ENCODE results near the gene OSBPL1A. TPM values are rescaled to one million over a fixed set of nuclear protein-coding genes. Genes with fewer than 3 reads are reported as not detected.
"Not testable (repeated sequence)": the region's sequence is repeated elsewhere in the genome, so short reads cannot be mapped to it uniquely, and the experiment has no call there.

The OSBPL1A gene
- total and polyA plus RNA-seq, 2 experiments from 2014 or later: 24.6 to 31.3 TPM

DNA sequence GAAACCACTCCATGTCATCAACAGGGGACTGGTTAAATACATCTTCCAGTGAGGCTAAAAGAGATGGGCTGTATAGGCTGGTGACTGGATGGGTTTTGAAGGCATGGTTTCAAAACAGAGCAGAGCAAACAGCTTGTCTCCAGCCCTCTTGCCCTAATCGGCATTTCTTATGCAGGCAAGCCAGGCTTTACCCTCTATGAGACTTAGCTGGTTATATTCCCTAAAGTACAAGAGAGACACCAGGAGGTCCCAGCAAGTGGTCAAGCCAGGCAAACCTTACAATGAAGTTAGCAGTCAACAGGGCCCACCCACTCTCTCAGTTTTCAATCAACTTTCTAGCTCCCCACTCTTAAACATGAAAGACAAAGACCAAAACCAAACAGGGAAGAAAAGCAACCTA is 19.0 kb downstream of the OSBPL1A start:
- no peak overlapping the region for H3K4me2 ChIP-seq
- H3K27me3 ChIP-seq: no peaks in the 10 kb centered on the region
- no peaks in the 10 kb centered on the region for H3K79me2 ChIP-seq
- H3K36me3 ChIP-seq (replicated peaks; ENCODE audit: insufficient read depth, low read depth): no peaks in the 10 kb centered on the region
- no peaks in the 10 kb centered on the region for H3K4me1 ChIP-seq (ENCODE audit: insufficient read depth)
- H4K20me1 ChIP-seq (ENCODE audit: insufficient read depth, poor library complexity, severe bottlenecking): no peaks in the 10 kb centered on the region
- no peak for DNase-seq (ENCODE audit: low spot score)
- no peak for TF ChIP-seq EZH2 (IDR thresholded peaks at IDR 0.05; ENCODE audit: borderline replicate concordance)
- no peak for TF ChIP-seq EZH2phosphoT487 (IDR thresholded peaks at IDR 0.05; ENCODE audit: low read depth, severe bottlenecking, unreplicated experiment)
- TF ChIP-seq, protein P1, sequence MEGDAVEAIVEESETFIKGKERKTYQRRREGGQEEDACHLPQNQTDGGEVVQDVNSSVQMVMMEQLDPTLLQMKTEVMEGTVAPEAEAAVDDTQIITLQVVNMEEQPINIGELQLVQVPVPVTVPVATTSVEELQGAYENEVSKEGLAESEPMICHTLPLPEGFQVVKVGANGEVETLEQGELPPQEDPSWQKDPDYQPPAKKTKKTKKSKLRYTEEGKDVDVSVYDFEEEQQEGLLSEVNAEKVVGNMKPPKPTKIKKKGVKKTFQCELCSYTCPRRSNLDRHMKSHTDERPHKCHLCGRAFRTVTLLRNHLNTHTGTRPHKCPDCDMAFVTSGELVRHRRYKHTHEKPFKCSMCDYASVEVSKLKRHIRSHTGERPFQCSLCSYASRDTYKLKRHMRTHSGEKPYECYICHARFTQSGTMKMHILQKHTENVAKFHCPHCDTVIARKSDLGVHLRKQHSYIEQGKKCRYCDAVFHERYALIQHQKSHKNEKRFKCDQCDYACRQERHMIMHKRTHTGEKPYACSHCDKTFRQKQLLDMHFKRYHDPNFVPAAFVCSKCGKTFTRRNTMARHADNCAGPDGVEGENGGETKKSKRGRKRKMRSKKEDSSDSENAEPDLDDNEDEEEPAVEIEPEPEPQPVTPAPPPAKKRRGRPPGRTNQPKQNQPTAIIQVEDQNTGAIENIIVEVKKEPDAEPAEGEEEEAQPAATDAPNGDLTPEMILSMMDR (IDR thresholded peaks at IDR 0.05; ENCODE audit: poor library complexity): no peak
- 65% methylated on average over 1 of the region's 1 CpG for WGBS (ENCODE audit: low lambda C conversion rate, missing lambda C conversion rate)
- H2AFZ ChIP-seq: no peak overlapping the region
- H3K4me3 ChIP-seq: no peak overlapping the region
- H3K9me3 ChIP-seq (ENCODE audit: low read depth): no peaks in the 10 kb centered on the region
- H3K27ac ChIP-seq: no peak overlapping the region
- no peaks in the 10 kb centered on the region for H3K9me2 ChIP-seq (replicated peaks; ENCODE audit: insufficient read depth)

DNA sequence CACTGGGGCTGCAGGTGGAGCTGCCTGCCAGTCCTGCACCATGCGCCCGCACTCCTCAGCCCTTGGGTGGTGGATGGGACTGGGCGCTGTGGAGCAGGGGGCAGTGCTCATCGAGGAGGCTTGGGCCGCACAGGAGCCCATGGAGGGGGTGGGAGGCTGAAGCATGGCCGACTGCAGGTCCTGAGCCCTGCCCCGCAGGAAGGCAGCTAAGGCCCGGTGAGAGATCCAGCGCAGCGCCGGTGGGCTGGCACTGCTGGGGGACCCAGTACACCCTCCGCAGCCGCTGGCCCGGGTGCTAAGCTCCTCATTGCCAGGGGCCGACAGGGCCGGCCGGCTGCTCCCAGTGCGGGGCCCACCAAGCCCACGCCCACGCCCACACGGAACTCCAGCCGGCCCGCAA is 21.1 kb downstream of the OSBPL1A start:
- not testable (repeated sequence) for DNase-seq (ENCODE audit: low spot score); H3K4me1 ChIP-seq (ENCODE audit: insufficient read depth); H2AFZ ChIP-seq; H3K9me2 ChIP-seq (replicated peaks; ENCODE audit: insufficient read depth); H3K4me2 ChIP-seq; H3K27ac ChIP-seq; H3K79me2 ChIP-seq; H3K9me3 ChIP-seq (ENCODE audit: low read depth); H4K20me1 ChIP-seq (ENCODE audit: insufficient read depth, poor library complexity, severe bottlenecking); H3K4me3 ChIP-seq; H3K36me3 ChIP-seq (replicated peaks; ENCODE audit: insufficient read depth, low read depth); H3K27me3 ChIP-seq
- WGBS (ENCODE audit: low lambda C conversion rate, missing lambda C conversion rate): 98% methylated on average over 19 of the region's 23 CpGs

DNA sequence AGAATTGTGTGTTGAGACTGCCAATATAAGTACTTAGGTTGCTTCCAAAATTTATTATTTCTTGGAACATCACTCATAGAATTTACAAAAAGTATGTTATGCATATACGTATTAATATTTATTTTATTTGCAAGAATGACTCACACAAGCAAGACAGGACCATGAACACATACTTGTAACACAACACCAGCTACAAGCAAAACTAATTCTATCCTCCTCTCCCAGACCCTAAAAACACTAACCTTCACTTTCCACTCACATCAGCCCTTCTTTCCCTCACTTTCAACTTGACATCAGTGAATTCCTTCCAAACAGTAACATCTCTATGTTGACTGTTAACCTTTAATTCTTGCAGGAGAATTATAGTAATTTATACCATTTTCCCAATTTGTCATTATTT is 24.3 kb downstream of the OSBPL1A start:
- Histone ChIP-seq H3K27me3 (no peaks in the 10 kb centered on the region), H3K36me3 (replicated peaks; ENCODE audit: insufficient read depth, low read depth) (no peaks in the 10 kb centered on the region), H3K27ac (no peak overlapping the region), H3K4me3 (no peak overlapping the region), H4K20me1 (ENCODE audit: insufficient read depth, poor library complexity, severe bottlenecking) (no peaks in the 10 kb centered on the region), H3K9me3 (ENCODE audit: low read depth) (no peaks in the 10 kb centered on the region), H2AFZ (no peak overlapping the region), H3K4me2 (no peak overlapping the region), H3K79me2 (no peaks in the 10 kb centered on the region), H3K4me1 (ENCODE audit: insufficient read depth) (no peaks in the 10 kb centered on the region), H3K9me2 (replicated peaks; ENCODE audit: insufficient read depth) (no peaks in the 10 kb centered on the region)
- TF ChIP-seq, protein P1 (IDR thresholded peaks at IDR 0.05; ENCODE audit: poor library complexity): no peak
- TF ChIP-seq EZH2 (IDR thresholded peaks at IDR 0.05; ENCODE audit: borderline replicate concordance) (no peak), EZH2phosphoT487 (IDR thresholded peaks at IDR 0.05; ENCODE audit: low read depth, severe bottlenecking, unreplicated experiment) (no peak)
- DNase-seq (ENCODE audit: low spot score): no peak
- 89% methylated on average over 1 of the region's 1 CpG for WGBS (ENCODE audit: low lambda C conversion rate, missing lambda C conversion rate)

DNA sequence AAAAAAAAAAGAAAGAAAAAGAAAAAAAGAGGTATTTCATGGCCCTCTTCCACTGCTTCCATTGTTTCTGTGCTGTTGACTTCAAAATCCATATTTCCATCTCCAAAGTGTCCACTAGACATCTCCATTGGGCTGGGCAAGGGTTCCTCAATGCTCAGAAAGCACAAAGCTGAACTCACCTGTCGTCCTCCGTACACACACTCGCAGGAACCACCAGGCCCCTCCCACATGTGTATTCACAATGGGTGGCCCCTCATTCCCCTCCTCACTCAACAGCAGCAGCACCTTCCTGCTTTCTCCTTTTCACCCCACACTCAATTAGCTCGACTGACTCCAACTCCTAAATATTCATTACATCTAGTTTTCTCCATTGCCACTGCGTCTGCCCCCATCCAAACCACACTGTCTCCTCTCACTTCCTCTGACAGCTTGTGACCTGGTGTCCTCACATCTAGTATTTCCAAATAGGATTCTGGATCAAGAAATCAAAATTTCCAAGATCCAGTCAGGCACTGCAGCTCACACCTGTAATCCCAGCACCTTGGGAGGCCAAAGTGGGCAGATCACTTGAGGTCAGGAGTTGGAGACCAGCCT is 25.2 kb downstream of the OSBPL1A start:
- Histone ChIP-seq H3K9me3 (ENCODE audit: low read depth) (no peaks in the 10 kb centered on the region), H3K36me3 (replicated peaks; ENCODE audit: insufficient read depth, low read depth) (no peaks in the 10 kb centered on the region), H3K27me3 (no peaks in the 10 kb centered on the region), H2AFZ (no peak overlapping the region), H3K79me2 (no peaks in the 10 kb centered on the region), H4K20me1 (ENCODE audit: insufficient read depth, poor library complexity, severe bottlenecking) (no peaks in the 10 kb centered on the region), H3K4me1 (ENCODE audit: insufficient read depth) (no peaks in the 10 kb centered on the region), H3K27ac (no peak overlapping the region), H3K4me3 (no peak overlapping the region), H3K9me2 (replicated peaks; ENCODE audit: insufficient read depth) (no peaks in the 10 kb centered on the region), H3K4me2 (no peak overlapping the region)
- TF ChIP-seq EZH2phosphoT487 (IDR thresholded peaks at IDR 0.05; ENCODE audit: low read depth, severe bottlenecking, unreplicated experiment): no peak
- TF ChIP-seq, protein P1 (IDR thresholded peaks at IDR 0.05; ENCODE audit: poor library complexity): no peak
- no peak for TF ChIP-seq EZH2 (IDR thresholded peaks at IDR 0.05; ENCODE audit: borderline replicate concordance)
- no peak for DNase-seq (ENCODE audit: low spot score)
- WGBS (ENCODE audit: low lambda C conversion rate, missing lambda C conversion rate): 86% methylated on average over 5 of the region's 5 CpGs
